HL-60 (cell line): ENCODE results near the gene TH.

Source experiments
- DNase-seq, 2 experiments: peaks; one replicate each; pipeline ENCODE4 v3.0.0-alpha.2; 2010 to 2020; ENCODE audit warnings: low read depth in 1 of 2, low spot score in 1 of 2
- H3K27ac ChIP-seq: fragments of 250-450 bp; sonication (Bioruptor Pico); replicated peaks from 2 replicates; pipeline ENCODE4 v1.5.1; 2020; ENCODE audit warnings: mild to moderate bottlenecking, moderate library complexity
- H3K27me3 ChIP-seq: fragments of 250-450 bp; sonication (Bioruptor Pico); 2 replicates; pipeline ENCODE4 v1.5.1; 2021; ENCODE audit warnings: mild to moderate bottlenecking, moderate library complexity; ENCODE audit not compliant: insufficient read depth, poor library complexity, severe bottlenecking
- H3K4me3 ChIP-seq: replicated peaks from 2 replicates; pipeline ENCODE4 v1.5.1; 2011; ENCODE audit warnings: mild to moderate bottlenecking, control low read depth, low read length; ENCODE audit not compliant: insufficient read depth
- CTCF ChIP-seq: IDR thresholded peaks from one replicate; pipeline ENCODE4 v1.5.1; 2011; ENCODE audit warnings: low read length, control low read depth, inconsistent platforms; ENCODE audit not compliant: insufficient read depth
- GABPA ChIP-seq: IDR thresholded peaks from 2 replicates; pipeline ENCODE4 v1.6.1; 2012; ENCODE audit warnings: low read depth
- POLR2AphosphoS5 ChIP-seq: IDR thresholded peaks from 2 replicates; pipeline ENCODE4 v1.6.1; 2012; ENCODE audit warnings: low read depth
- REST ChIP-seq: IDR thresholded peaks from 2 replicates; pipeline ENCODE4 v1.6.1; 2012; ENCODE audit warnings: low read depth; ENCODE audit not compliant: insufficient replicate concordance
- SPI1 ChIP-seq: IDR thresholded peaks from 2 replicates; pipeline ENCODE4 v1.6.1; 2012; ENCODE audit warnings: low read depth, mild to moderate bottlenecking, borderline replicate concordance

Gene TH

GRCh38 chr11:2143799-2144543 lies 27.6 kb downstream of the TH start:
- Histone ChIP-seq H3K27me3 (peaks cover 84% of the 10 kb centered on the region), H3K27ac (no peak overlapping the region), H3K4me3 (no peak overlapping the region)
- no peak for TF ChIP-seq POLR2AphosphoS5
- no peak for DNase-seq

- DNase-seq: no peak
- TF ChIP-seq REST (no peak), SPI1 (no peak), CTCF (no peak), GABPA (no peak), POLR2AphosphoS5 (no peak)
- no peak overlapping the region for H3K27ac ChIP-seq
- no peak overlapping the region for H3K4me3 ChIP-seq
- H3K27me3 ChIP-seq: peaks cover 79% of the 10 kb centered on the region
These were observed 28.2 kb downstream of the TH start for GRCh38 chr11:2143477-2143798.

- no peak for TF ChIP-seq POLR2AphosphoS5
- TF ChIP-seq CTCF: no peak
- TF ChIP-seq GABPA: no peak
- TF ChIP-seq REST: no peak
- no peak for TF ChIP-seq SPI1
- H3K27ac ChIP-seq: no peak overlapping the region
- no peak overlapping the region for H3K4me3 ChIP-seq
- peaks cover 74% of the 10 kb centered on the region for H3K27me3 ChIP-seq
- DNase-seq: no peak
These were observed 28.8 kb downstream of the TH start for GRCh38 chr11:2142762-2143202.

GRCh38 chr11:2142300-2142759 lies 29.3 kb downstream of the TH start:
- no peak for TF ChIP-seq GABPA
- TF ChIP-seq CTCF: no peak
- TF ChIP-seq POLR2AphosphoS5: no peak
- no peak for TF ChIP-seq REST
- TF ChIP-seq SPI1: no peak
- DNase-seq: no peak
- H3K27me3 ChIP-seq: peaks cover 74% of the 10 kb centered on the region

More at GRCh38 chr11:2142300-2142759, 29.3 kb downstream of the TH start:
- Histone ChIP-seq H3K4me3 (no peak overlapping the region), H3K27ac (no peak overlapping the region)
